PC-3 (cell line): ENCODE data around the gene ELAVL4. TPM values are rescaled to one million over a fixed set of nuclear protein-coding genes. Genes with fewer than 3 reads are reported as not detected.

Experiments
- ATAC-seq: fragments of 200-7000 bp; cut with Tn5 transposase; 2 replicates; pipeline ENCODE4 v1.9.1; 2020; ENCODE audit warnings: mild to moderate bottlenecking, moderate library complexity
- Bru-seq: library from RNA; stranded (reverse); fragments of 400-500 nt; gene quantifications from one replicate; lab custom pipeline; 2021; lab: Mats Ljungman, UMichigan
- BruChase-seq, 2 experiments: library from RNA; stranded (reverse); fragments of 400-500 nt; gene quantifications; one replicate each; lab custom pipeline; 2021; lab: Mats Ljungman, UMichigan
- BruUV-seq: library from RNA; stranded (reverse); fragments of 400-500 nt; replicated peaks from 2 replicates; lab custom pipeline; 2021; lab: Mats Ljungman, UMichigan
- CTCF ChIA-PET: fragments of 300-600 bp; sonication (Branson Sonifier 250); formaldehyde crosslinking; loops from one replicate; lab custom pipeline; 2022; ENCODE audit warnings: antibody characterized with exemption; lab: Charles Lee
- POLR2A ChIA-PET: fragments of 300-600 bp; sonication (Branson Sonifier 250); formaldehyde crosslinking; loops from one replicate; lab custom pipeline; 2022; ENCODE audit warnings: antibody characterized with exemption; ENCODE audit not compliant: unreplicated experiment; lab: Charles Lee
- DNase-seq: peaks from one replicate; pipeline ENCODE4 v3.0.0-alpha.2; 2015
- H2AFZ ChIP-seq: fragments of 300-600 bp; sonication (generic); 2 replicates; pipeline ENCODE4 v1.6.0; 2016; ENCODE audit warnings: antibody characterized with exemption, low read length
- H3F3A ChIP-seq: fragments of 300-600 bp; sonication (generic); one replicate; pipeline ENCODE4 v1.6.0; 2017; ENCODE audit warnings: antibody characterized with exemption, low read length, control low read depth, mild to moderate bottlenecking; ENCODE audit not compliant: unreplicated experiment
- H3K27ac ChIP-seq: fragments of 300-600 bp; sonication (generic); 2 replicates; pipeline ENCODE4 v1.5.1; 2016; ENCODE audit warnings: mild to moderate bottlenecking, low read length
- H3K27me3 ChIP-seq: fragments of 300-600 bp; sonication (generic); 2 replicates; pipeline ENCODE4 v1.6.1; 2016; ENCODE audit warnings: low read length, mixed read lengths
- H3K36me3 ChIP-seq: fragments of 300-600 bp; sonication (generic); 2 replicates; pipeline ENCODE4 v1.6.1; 2016; ENCODE audit warnings: low read depth, mixed run types, low read length, mixed read lengths
- H3K4me1 ChIP-seq: fragments of 300-600 bp; sonication (generic); 2 replicates; pipeline ENCODE4 v1.5.1; 2016; ENCODE audit warnings: low read length; ENCODE audit not compliant: insufficient read depth
- H3K4me2 ChIP-seq: fragments of 300-600 bp; sonication (generic); 2 replicates; pipeline ENCODE4 v1.6.0; 2016; ENCODE audit warnings: low read length
- H3K4me3 ChIP-seq: fragments of 300-600 bp; sonication (generic); 2 replicates; pipeline ENCODE4 v1.5.1; 2016; ENCODE audit warnings: mild to moderate bottlenecking, low read length, mixed read lengths
- H3K79me2 ChIP-seq: fragments of 300-600 bp; sonication (generic); 2 replicates; pipeline ENCODE4 v1.6.1; 2017; ENCODE audit warnings: low read length, mixed read lengths
- H3K9ac ChIP-seq: fragments of 300-600 bp; sonication (generic); 2 replicates; pipeline ENCODE4 v1.6.0; 2016; ENCODE audit warnings: mild to moderate bottlenecking, low read length
- H3K9me2 ChIP-seq: fragments of 300-600 bp; sonication (generic); replicated peaks from 2 replicates; pipeline ENCODE4 v1.6.1; 2016; ENCODE audit warnings: mixed run types, low read length, mixed read lengths
- H3K9me3 ChIP-seq: fragments of 300-600 bp; sonication (generic); 2 replicates; pipeline ENCODE4 v1.6.1; 2016; ENCODE audit warnings: low read length, mixed read lengths
- H4K20me1 ChIP-seq: fragments of 300-600 bp; sonication (generic); 2 replicates; pipeline ENCODE4 v1.6.1; 2016; ENCODE audit warnings: low read length, mixed read lengths
- CTCF ChIP-seq: fragments of 300-600 bp; sonication (generic); conservative IDR thresholded peaks from 2 replicates; pipeline ENCODE4 v1.5.1; 2017; ENCODE audit warnings: antibody characterized with exemption, low read depth, mild to moderate bottlenecking, low read length
- EZH2 ChIP-seq: fragments of 300-600 bp; sonication (generic); IDR thresholded peaks from one replicate; pipeline ENCODE4 v1.6.1; 2017; ENCODE audit warnings: antibody characterized with exemption, mild to moderate bottlenecking, low read length; ENCODE audit not compliant: unreplicated experiment
- EZH2phosphoT487 ChIP-seq: fragments of 300-600 bp; sonication (generic); IDR thresholded peaks from 2 replicates; pipeline ENCODE4 v1.6.1; 2018; ENCODE audit warnings: mild to moderate bottlenecking, antibody characterized with exemption, low read length, borderline replicate concordance
- intact Hi-C: fragments of 100-400 bp; cut with micrococcal nuclease; formaldehyde crosslinking; loops from 2 replicates; pipeline ENCODE4 v1.9.0; 2023
- long read RNA-seq: library from polyadenylated mRNA; unstranded; transcript quantifications from one replicate; pipeline ENCODE4 v2.0.0, GENCODE V29; 2021; ENCODE audit not compliant: unreplicated experiment
- total RNA-seq: library from RNA; depleted of rRNA; stranded (reverse); fragments of >200 nt; gene quantifications from 2 replicates; pipeline ENCODE4 v1.2.3, GENCODE V29; 2014; rRNA removed

Gene ELAVL4
- not detected in 2 replicates for total RNA-seq
- percentile 1 among the genes with signal in this experiment for Bru-seq, nascent RNA
- BruChase-seq, experiment 1, labeled RNA remaining after a 6-hour chase: percentile 0 among the genes with signal in this experiment
- percentile 0 among the genes with signal in this experiment for BruChase-seq, experiment 2, labeled RNA remaining after a 2-hour chase
- long read RNA-seq, partial matches to known transcripts: 0 of 6 reads
- long read RNA-seq, other reads (novel, unspliced or antisense): 6 of 6 reads

DNA sequence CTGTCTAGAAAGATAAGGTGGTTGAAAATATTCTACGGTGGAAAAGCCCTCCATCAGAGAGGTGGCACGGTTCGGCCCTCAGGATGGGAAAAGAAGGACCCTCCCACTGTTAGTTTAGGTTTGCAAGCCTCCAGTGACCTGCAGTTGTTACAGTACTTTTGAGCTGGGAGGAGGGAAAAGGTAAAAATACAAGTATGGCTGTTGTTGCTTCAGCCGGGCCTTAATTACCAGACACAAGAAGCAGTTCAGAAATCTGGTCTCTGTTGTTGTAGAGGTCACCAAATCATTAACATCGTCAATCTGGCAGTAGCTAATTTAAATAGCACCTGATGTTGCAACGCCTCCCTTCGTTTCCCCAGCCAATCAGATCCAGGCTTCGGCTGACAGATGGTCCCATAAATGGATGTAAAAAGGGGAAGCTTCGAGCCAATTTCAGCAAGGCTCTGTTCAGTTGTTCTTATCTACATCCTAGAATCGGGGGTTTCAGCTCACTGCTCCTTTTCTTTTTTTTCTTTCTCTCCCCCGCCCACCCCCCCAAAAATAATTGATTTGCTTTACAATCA is at the start of gene ELAVL4:
Gene ELAVL4, plus strand, starts transcription at position 424 of the 563 bp plus-strand sequence. CDS start 270 bp downstream, outside the sequence.
- ChIA-PET CTCF (no interaction called here), POLR2A (interaction anchor here (0.5 kb wide), 1 partner anchor 22 kb away, joined by 4 read pairs; no protein-coding TSS in a partner anchor)
- intact Hi-C loops: no loop called here
- no peak for DNase-seq
- Histone ChIP-seq H4K20me1 (no peaks in the 10 kb centered on the region), H3K79me2 (no peaks in the 10 kb centered on the region), H3K27me3 (no peaks in the 10 kb centered on the region; the same call in 1 of the 2 replicates), H3K27ac (no peak within 1 kb of the TSS), H3K9me2 (no peaks in the 10 kb centered on the region), H3F3A (no peaks in the 10 kb centered on the region), H3K36me3 (no peaks in the 10 kb centered on the region), H2AFZ (no peak within 1 kb of the TSS), H3K4me1 (no peaks in the 10 kb centered on the region), H3K9me3 (no peaks in the 10 kb centered on the region), H3K4me3 (no peak within 1 kb of the TSS), H3K4me2 (no peak within 1 kb of the TSS), H3K9ac (no peak within 1 kb of the TSS)
- no peak for ATAC-seq
- TF ChIP-seq EZH2 (no peak), CTCF (no peak), EZH2phosphoT487 (no peak)
- BruUV-seq: no TSS peak

DNA sequence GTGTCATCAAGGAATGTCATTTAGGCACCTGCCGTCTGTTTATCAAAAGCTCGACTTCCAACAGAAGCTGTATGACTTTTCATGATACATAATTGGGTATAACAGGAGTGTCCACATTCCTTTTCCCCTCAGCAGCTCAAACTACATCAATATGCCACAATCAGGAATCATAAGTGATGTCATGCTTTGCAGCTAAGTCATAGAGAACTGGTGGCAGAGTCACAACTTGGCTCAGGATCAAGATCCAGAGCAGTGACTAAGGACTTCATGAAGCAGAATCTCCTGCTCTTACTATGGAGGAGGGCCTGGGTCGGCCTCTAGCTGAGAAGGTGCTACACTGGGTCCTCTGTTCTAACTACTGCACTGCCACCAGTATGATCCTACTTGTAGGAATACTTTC is 48.4 kb upstream of the ELAVL4 start:
- CTCF ChIA-PET: no interaction called here
- H4K20me1 ChIP-seq: no peaks in the 10 kb centered on the region
- DNase-seq: peak; percentile 82
- H3K9me3 ChIP-seq: no peaks in the 10 kb centered on the region
- POLR2A ChIA-PET: interaction anchor here (0.6 kb wide), 1 partner anchor 543 kb away, joined by 6 read pairs; no protein-coding TSS in a partner anchor
- H3K27me3 ChIP-seq: no peaks in the 10 kb centered on the region
- no peak overlapping the region for H3K4me3 ChIP-seq
- no peaks in the 10 kb centered on the region for H3K36me3 ChIP-seq
- peak; percentile 63 for ATAC-seq
- no peak overlapping the region for H3K9ac ChIP-seq
- no TSS peak for BruUV-seq
- intact Hi-C loops: no loop called here
- H3K27ac ChIP-seq: peak overlapping the region; percentile 45
- H3K4me1 ChIP-seq: peaks cover 7% of the 10 kb centered on the region
- H3K4me2 ChIP-seq: no peak overlapping the region
- TF ChIP-seq CTCF (no peak), EZH2phosphoT487 (no peak), EZH2 (no peak)
- H3K9me2 ChIP-seq: no peaks in the 10 kb centered on the region
- H2AFZ ChIP-seq: no peak overlapping the region
- no peaks in the 10 kb centered on the region for H3K79me2 ChIP-seq
- H3F3A ChIP-seq: no peaks in the 10 kb centered on the region

DNA sequence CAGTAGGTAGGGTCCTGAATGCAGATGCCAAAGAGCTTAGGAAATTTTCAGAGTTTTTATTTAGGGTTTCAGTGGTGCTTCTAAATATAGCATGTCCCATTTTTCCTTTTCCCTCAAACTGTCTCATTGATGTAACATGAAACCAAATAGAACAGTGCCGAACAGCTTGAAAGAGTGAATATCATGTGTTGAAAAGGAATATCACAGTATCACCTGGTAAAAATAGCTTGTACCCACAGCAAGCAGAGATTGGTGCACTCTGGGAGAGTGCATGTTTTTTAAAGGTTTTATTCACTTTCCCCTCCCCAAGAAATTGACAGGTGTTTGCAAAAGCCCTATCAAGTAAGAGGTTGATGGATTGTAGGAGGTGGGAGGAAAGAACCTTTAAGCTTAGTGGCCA is 41.9 kb upstream of the ELAVL4 start:
- Histone ChIP-seq H4K20me1 (no peaks in the 10 kb centered on the region), H3F3A (no peaks in the 10 kb centered on the region), H3K4me1 (no peaks in the 10 kb centered on the region), H3K36me3 (no peaks in the 10 kb centered on the region), H3K79me2 (no peaks in the 10 kb centered on the region), H3K4me3 (no peak overlapping the region), H3K9ac (no peak overlapping the region), H3K9me2 (no peaks in the 10 kb centered on the region), H2AFZ (no peak overlapping the region), H3K27me3 (no peaks in the 10 kb centered on the region), H3K9me3 (no peaks in the 10 kb centered on the region), H3K4me2 (no peak overlapping the region), H3K27ac (no peak overlapping the region)
- no peak for DNase-seq
- BruUV-seq: no TSS peak
- no peak for ATAC-seq
- ChIA-PET CTCF (no interaction called here), POLR2A (no interaction called here)
- TF ChIP-seq EZH2phosphoT487 (no peak), CTCF (no peak), EZH2 (no peak)
- intact Hi-C loops: no loop called here
